K562 (cell line): Measurements from ENCODE around the gene METRN. TPM values are rescaled to one million over a fixed set of nuclear protein-coding genes. Genes with fewer than 3 reads are reported as not detected.

ENCODE experiments used
- ATAC-seq: fragments of 200-7000 bp; cut with Tn5 transposase; 3 replicates; pipeline ENCODE4 v1.9.1; 2020; ENCODE audit warnings: moderate library complexity
- BruUV-seq: library from RNA; stranded (reverse); fragments of 400-500 nt; replicated peaks from 2 replicates; lab custom pipeline; 2021; lab: Mats Ljungman, UMichigan
- CTCF ChIA-PET: fragments of 300-600 bp; formaldehyde crosslinking; extraction: SDS; loops from one replicate; lab custom pipeline; 2021; ENCODE audit warnings: low intra/inter-chr PET ratio; lab: Yijun Ruan, JAX
- POLR2A ChIA-PET: fragments of 300-600, 350-650 bp; sonication (Branson Sonifier 250); formaldehyde crosslinking; extraction: SDS; loops from one replicate; lab custom pipeline; 2021; ENCODE audit warnings: antibody characterized with exemption, inconsistent platforms; lab: Yijun Ruan, JAX
- DNase-seq, 4 experiments: peaks; one replicate each; pipeline versions ENCODE4 v3.0.0 to v3.0.0-alpha.2; 2011 to 2018; ENCODE audit warnings: low spot score in 3 of 4, mixed read lengths in 3 of 4; ENCODE audit errors: extremely low read depth in 1 of 4
- FAIRE-seq: peaks from 2 replicates; lab custom pipeline; 2011; peaks lifted over from hg19 to GRCh38; lab: Jason Lieb, UNC
- H2AFZ ChIP-seq: 2 replicates; pipeline ENCODE4 v1.6.0; 2011; ENCODE audit warnings: low read depth, low read length, control low read depth, inconsistent platforms
- H3K27ac ChIP-seq: fragments of 200-600 bp; 3 replicates; pipeline ENCODE4 v1.8.0; 2011; ENCODE audit warnings: low read depth, mild to moderate bottlenecking, control low read depth, inconsistent platforms, low read length, moderate library complexity, mixed read lengths; ENCODE audit errors: extremely low read depth
- H3K27me3 ChIP-seq, 2 experiments: fragments of 300-600 bp in 1 of 2; 2 replicates in 1 of 2; 3 replicates in 1 of 2; pipeline versions ENCODE4 v1.6.0 to v1.8.0; 2011; ENCODE audit warnings: inconsistent platforms in 2 of 2, low read length in 2 of 2, mild to moderate bottlenecking in 1 of 2, mixed read lengths in 1 of 2, moderate library complexity in 1 of 2; ENCODE audit not compliant: control insufficient read depth in 2 of 2, insufficient read depth in 2 of 2
- H3K36me3 ChIP-seq: fragments of 300-600 bp; 3 replicates; pipeline ENCODE4 v1.8.0; 2011; ENCODE audit warnings: mild to moderate bottlenecking, low read length, inconsistent platforms; ENCODE audit not compliant: control insufficient read depth, insufficient read depth
- H3K4me1 ChIP-seq, 2 experiments: fragments of 200-600 bp in 1 of 2; replicated peaks in 1 of 2; 2 replicates in 1 of 2; 3 replicates in 1 of 2; pipeline versions ENCODE4 v1.5.1 to v1.8.0; 2011; ENCODE audit warnings: inconsistent platforms in 2 of 2, low read length in 2 of 2, mild to moderate bottlenecking in 1 of 2, mixed read lengths in 1 of 2, moderate library complexity in 1 of 2; ENCODE audit not compliant: control insufficient read depth in 2 of 2, insufficient read depth in 2 of 2
- H3K4me2 ChIP-seq: 2 replicates; pipeline ENCODE4 v1.6.1; 2011; ENCODE audit warnings: low read length, control low read depth, inconsistent platforms, mixed read lengths; ENCODE audit not compliant: insufficient read depth
- H3K4me3 ChIP-seq: fragments of 200-600 bp; sonication (generic), shearing (Covaris generic); 2 replicates; pipeline ENCODE4 v1.5.1; 2016; ENCODE audit warnings: control low read depth, inconsistent platforms
- H3K79me2 ChIP-seq: fragments of 200-600 bp; 3 replicates; pipeline ENCODE4 v1.8.0; 2011; ENCODE audit warnings: low read length, inconsistent platforms; ENCODE audit not compliant: control insufficient read depth, insufficient read depth
- H3K9ac ChIP-seq, 2 experiments: 2 replicates each; pipeline versions ENCODE4 v1.6.0 to v1.6.1; 2011; ENCODE audit warnings: low read depth in 2 of 2, low read length in 2 of 2, control low read depth in 1 of 2, inconsistent platforms in 1 of 2, mild to moderate bottlenecking in 1 of 2, mixed read lengths in 1 of 2; ENCODE audit not compliant: insufficient read depth in 1 of 2
- H3K9me1 ChIP-seq: one replicate; pipeline ENCODE4 v1.6.0; 2011; ENCODE audit warnings: inconsistent platforms, mild to moderate bottlenecking, low read length, moderate library complexity; ENCODE audit not compliant: control insufficient read depth, insufficient read depth
- H3K9me3 ChIP-seq: replicated peaks from 2 replicates; pipeline ENCODE4 v1.5.1; 2011; ENCODE audit warnings: low read depth, low read length, inconsistent platforms; ENCODE audit not compliant: control insufficient read depth, insufficient read depth
- H4K20me1 ChIP-seq: replicated peaks from 2 replicates; pipeline ENCODE4 v1.6.1; 2011; ENCODE audit warnings: low read length, inconsistent platforms, mixed read lengths; ENCODE audit not compliant: control insufficient read depth, insufficient read depth
- ASH1L ChIP-seq: fragments of 450-650 bp; IDR thresholded peaks from 2 replicates; pipeline ENCODE4 v1.6.1; 2018; ENCODE audit warnings: borderline replicate concordance, mild to moderate bottlenecking, low read depth; ENCODE audit not compliant: partially characterized antibody
- ZNF24 ChIP-seq: fragments of 450-650 bp; IDR thresholded peaks from 2 replicates; pipeline ENCODE4 v1.6.1; 2016
- ZNF699 ChIP-seq: fragments of 250-450 bp; sonication (Bioruptor Pico); IDR thresholded peaks from 2 replicates; pipeline ENCODE4 v1.8.0; 2021; ENCODE audit warnings: mild to moderate bottlenecking, moderate library complexity; ENCODE audit not compliant: insufficient replicate concordance
- WGBS: fragments of 100-300 bp; shearing (Covaris generic); methylation state at CpG from one replicate; pipeline ENCODE4 v1.1.6; 2016; ENCODE audit warnings: low coverage, mixed read lengths; ENCODE audit not compliant: insufficient coverage; ENCODE audit errors: missing lambda C conversion rate; 5-methylcytosine and 5-hydroxymethylcytosine counted together
- in situ Hi-C: fragments of 300-500 bp; cut with MboI; formaldehyde crosslinking; loops from 4 replicates; pipeline ENCODE4 v1.15.0; 2018; ENCODE audit warnings: inconsistent platforms, mixed read lengths
- intact Hi-C: fragments of 100-400 bp; cut with micrococcal nuclease; formaldehyde crosslinking; loops from 2 replicates; pipeline ENCODE4 v1.14.2; 2022
- polyA plus RNA-seq, 8 experiments: library from polyadenylated mRNA; depleted of rRNA in 4 of 8; stranded (reverse) in 5 of 8; unstranded in 3 of 8; fragments of >200 nt; fragmentation: Nextera tagmentation in 2 of 8; fragmentation: Illumina TruSeq in 1 of 8; extraction: Ambion mirVana in 2 of 8; extraction: Trizol in 1 of 8; gene quantifications; 2 replicates each; pipeline versions ENCODE4 v1.2.1 to v1.2.3, GENCODE V29; 2011 to 2014; ENCODE audit warnings: inconsistent platforms in 1 of 8, missing spikeins in 1 of 8
- total RNA-seq, 7 experiments: library from RNA; depleted of rRNA in 6 of 7; stranded (reverse); fragments of >200 nt in 6 of 7; fragmentation: Illumina TruSeq in 2 of 7; extraction: Trizol in 2 of 7; gene quantifications; 2 replicates each; pipeline versions ENCODE4 v1.2.1 to v1.2.3, GENCODE V29; 2011 to 2021; ENCODE audit warnings: low replicate concordance in 1 of 7

Gene METRN
- total and polyA plus RNA-seq, 9 of the 15 experiments (the other 6 are each of a cell fraction or from before 2014, with no cell fraction given) = 0.20 to 89.8 (median 15.4) TPM

DNA sequence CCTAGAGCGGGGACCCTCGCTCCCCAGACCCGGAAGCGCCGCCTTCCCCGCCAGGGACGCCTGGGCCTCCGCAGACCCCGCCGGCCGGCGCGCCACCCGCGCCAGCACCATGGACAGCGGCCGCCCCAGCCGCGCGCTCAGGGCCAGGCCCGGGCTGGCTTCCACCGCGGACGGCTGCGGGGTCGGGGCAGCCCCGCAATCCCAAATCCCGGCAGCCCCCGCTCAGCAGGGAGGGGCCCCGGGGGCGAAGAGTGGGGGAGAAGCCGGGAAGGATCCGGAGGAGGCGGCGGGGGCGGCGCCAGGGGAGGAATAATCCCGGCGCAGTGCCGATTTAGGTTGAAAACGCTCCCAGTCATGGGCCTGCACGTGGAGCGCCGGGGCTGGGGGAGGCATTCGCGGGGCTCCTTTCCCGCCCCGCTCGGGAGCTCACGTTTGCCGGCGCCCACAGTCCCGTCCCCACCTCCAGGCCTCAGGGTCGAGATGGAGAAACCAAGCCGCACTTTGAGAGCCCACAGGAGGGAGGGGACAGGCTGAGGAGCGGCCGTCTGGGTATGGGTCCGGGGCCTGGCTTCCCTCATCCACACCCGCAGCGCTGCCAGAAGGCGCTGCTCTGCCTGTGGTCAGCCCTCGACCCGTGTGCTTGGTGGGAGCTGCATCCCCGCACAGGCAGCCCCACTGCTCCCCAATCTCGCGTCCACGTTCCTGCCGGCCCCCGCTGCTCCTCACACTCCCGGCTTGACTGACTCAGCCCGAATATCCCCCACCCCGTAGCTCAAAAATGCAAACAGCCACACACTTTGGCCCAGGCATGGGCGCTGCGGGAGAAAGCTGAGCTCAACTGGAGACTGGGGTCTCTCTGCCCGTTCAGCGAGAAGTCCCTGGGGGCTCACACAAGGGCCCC, 14.0 kb upstream of the METRN start (continued):
- no peak for TF ChIP-seq ASH1L

DNA sequence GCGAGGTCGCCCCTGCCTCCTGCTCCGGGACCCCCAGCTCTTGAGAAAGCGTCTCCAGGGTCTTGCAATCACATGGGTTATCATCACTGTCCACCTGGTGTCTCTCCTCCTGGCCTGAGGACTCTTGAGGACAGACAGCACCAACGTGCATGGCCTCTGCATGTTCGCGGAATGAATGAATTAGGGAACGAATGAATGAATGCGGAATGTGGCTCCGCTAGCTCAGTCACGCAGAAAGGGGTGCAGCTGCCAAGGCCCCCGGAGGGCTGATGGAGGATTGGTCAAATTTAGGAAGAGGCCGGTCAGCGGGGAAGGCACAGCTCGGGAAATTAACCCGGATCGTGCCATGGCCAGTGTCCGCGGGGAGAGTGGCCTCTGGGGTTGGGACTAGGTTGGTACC, 12.6 kb upstream of the METRN start:
- 18% methylated on average over 19 of the region's 19 CpGs for WGBS
- DNase-seq (no peak), ATAC-seq (no peak), FAIRE-seq (peak; percentile 32)
- H3K4me1 ChIP-seq = peaks cover 0 to 66% of the 10 kb centered on the region in 2 experiments; a peak in 3 of 5 replicates
- peaks cover 6% of the 10 kb centered on the region for H3K9me1 ChIP-seq
- BruUV-seq = no TSS peak
- H3K9me3 ChIP-seq = no peaks in the 10 kb centered on the region
- no peak for TF ChIP-seq ZNF699 (CRISPR knock-in tag)
- TF ChIP-seq ZNF24 = peak; percentile 91
- no peaks in the 10 kb centered on the region for H3K79me2 ChIP-seq
- H3K4me3 ChIP-seq = no peak overlapping the region
- peaks cover 15 to 67% of the 10 kb centered on the region in 2 experiments; a peak in 4 of 5 replicates for H3K27me3 ChIP-seq
- H3K36me3 ChIP-seq = no peaks in the 10 kb centered on the region
- no peak overlapping the region for H3K4me2 ChIP-seq
- in situ Hi-C loops (no loop called here), intact Hi-C loops (no loop called here)
- H3K27ac ChIP-seq = no peak overlapping the region
- H4K20me1 ChIP-seq = peaks cover 28% of the 10 kb centered on the region
- no peak overlapping the region for H3K9ac ChIP-seq
- ChIA-PET CTCF (no interaction called here), POLR2A (interaction anchor here (0.8 kb wide), 1 partner anchor 13 kb away, joined by 3 read pairs; no protein-coding TSS in a partner anchor)
- no peak overlapping the region for H2AFZ ChIP-seq
